Measurements from ENCODE around the gene NCEH1.

DNA sequence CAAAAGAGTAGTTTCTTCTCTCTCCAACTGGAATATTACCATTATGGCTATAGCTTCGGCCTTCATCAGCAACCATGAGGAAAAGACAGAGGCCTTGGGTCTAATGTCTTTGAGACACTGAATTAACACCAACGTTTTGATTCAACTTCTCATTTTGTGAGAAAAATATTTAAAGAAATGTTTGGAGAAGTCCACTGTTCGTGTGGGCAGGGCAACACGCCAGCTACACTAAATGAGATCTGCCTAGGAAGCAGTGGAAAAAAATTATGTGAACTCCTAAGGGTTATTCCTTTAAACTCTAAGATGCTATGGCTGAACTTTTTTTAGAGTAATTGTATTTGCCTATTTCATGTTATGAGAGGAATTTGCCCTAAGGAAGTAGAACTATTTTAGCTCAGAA lies 41.8 kb downstream of the NCEH1 start:
- TF ChIP-seq, protein P1, sequence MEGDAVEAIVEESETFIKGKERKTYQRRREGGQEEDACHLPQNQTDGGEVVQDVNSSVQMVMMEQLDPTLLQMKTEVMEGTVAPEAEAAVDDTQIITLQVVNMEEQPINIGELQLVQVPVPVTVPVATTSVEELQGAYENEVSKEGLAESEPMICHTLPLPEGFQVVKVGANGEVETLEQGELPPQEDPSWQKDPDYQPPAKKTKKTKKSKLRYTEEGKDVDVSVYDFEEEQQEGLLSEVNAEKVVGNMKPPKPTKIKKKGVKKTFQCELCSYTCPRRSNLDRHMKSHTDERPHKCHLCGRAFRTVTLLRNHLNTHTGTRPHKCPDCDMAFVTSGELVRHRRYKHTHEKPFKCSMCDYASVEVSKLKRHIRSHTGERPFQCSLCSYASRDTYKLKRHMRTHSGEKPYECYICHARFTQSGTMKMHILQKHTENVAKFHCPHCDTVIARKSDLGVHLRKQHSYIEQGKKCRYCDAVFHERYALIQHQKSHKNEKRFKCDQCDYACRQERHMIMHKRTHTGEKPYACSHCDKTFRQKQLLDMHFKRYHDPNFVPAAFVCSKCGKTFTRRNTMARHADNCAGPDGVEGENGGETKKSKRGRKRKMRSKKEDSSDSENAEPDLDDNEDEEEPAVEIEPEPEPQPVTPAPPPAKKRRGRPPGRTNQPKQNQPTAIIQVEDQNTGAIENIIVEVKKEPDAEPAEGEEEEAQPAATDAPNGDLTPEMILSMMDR (IDR thresholded peaks at IDR 0.05) = no peak
- TF ChIP-seq POLR2A (IDR thresholded peaks at IDR 0.05) = no peak

All from Peyer's patch (tissue), 4 donors.